ENCODE measurements around the gene KCNJ6. TPM values are rescaled to one million over a fixed set of nuclear protein-coding genes. Genes with fewer than 3 reads are reported as not detected.

Gene KCNJ6
- total RNA-seq, 1 experiment from 2014 or later: not detected

DNA sequence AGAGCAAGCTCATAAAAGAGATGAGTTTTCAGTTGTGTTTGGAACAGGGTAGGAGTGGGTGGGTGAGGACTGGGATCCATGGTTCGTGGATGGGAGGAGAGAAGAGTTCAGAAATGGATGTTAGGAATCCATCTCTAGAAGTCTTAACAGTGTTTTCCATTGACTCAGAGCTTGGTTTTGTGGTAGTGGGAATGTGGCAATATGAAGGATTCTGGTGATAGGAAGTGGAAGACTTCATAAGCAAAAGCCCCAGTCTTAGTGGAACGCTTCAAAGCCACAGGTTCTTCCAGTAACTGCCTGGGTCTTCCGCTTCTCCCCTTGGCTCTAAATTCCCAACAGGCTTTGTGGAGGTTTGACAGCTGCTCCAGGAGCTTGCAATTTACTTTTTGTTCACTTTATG lies 167.9 kb downstream of the KCNJ6 start:
- Mint-ChIP-seq H3K4me1 (ENCODE audit: low read depth, unreplicated experiment) (peaks cover 29% of the 10 kb centered on the region), H3K4me3 (ENCODE audit: unreplicated experiment) (no peak overlapping the region), H3K36me3 (ENCODE audit: insufficient read depth, unreplicated experiment) (no peaks in the 10 kb centered on the region), H3K9me3 (ENCODE audit: unreplicated experiment) (peaks cover 6% of the 10 kb centered on the region), H3K27ac (ENCODE audit: unreplicated experiment) (no peak overlapping the region), H3K27me3 (ENCODE audit: insufficient read depth, unreplicated experiment) (no peaks in the 10 kb centered on the region)
- intact Hi-C loops (cut with micrococcal nuclease; ENCODE audit: unreplicated experiment): no loop called here
- no peak overlapping the region for H3K4me3 ChIP-seq (ENCODE audit: low read depth, low read length)
- TF ChIP-seq, protein P1, sequence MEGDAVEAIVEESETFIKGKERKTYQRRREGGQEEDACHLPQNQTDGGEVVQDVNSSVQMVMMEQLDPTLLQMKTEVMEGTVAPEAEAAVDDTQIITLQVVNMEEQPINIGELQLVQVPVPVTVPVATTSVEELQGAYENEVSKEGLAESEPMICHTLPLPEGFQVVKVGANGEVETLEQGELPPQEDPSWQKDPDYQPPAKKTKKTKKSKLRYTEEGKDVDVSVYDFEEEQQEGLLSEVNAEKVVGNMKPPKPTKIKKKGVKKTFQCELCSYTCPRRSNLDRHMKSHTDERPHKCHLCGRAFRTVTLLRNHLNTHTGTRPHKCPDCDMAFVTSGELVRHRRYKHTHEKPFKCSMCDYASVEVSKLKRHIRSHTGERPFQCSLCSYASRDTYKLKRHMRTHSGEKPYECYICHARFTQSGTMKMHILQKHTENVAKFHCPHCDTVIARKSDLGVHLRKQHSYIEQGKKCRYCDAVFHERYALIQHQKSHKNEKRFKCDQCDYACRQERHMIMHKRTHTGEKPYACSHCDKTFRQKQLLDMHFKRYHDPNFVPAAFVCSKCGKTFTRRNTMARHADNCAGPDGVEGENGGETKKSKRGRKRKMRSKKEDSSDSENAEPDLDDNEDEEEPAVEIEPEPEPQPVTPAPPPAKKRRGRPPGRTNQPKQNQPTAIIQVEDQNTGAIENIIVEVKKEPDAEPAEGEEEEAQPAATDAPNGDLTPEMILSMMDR (IDR thresholded peaks at IDR 0.05; ENCODE audit: insufficient read depth in 1 of 2, low read depth in 1 of 2, low read length in 1 of 2, severe bottlenecking in 1 of 2, unreplicated experiment in 1 of 2): no peak
- H3K4me1 ChIP-seq: peaks cover 20% of the 10 kb centered on the region
- H3K9me3 ChIP-seq: no peaks in the 10 kb centered on the region
- BruUV-seq (replicated peaks): no TSS peak
- POLR2A ChIA-PET: no interaction called here
- CTCF ChIA-PET: no interaction called here
- H3K36me3 ChIP-seq (ENCODE audit: control insufficient read depth, insufficient read depth, low read length): no peaks in the 10 kb centered on the region
- no peaks in the 10 kb centered on the region for H3K27me3 ChIP-seq (replicated peaks; ENCODE audit: control insufficient read depth, insufficient read depth, low read length)
- no peak for DNase-seq

DNA sequence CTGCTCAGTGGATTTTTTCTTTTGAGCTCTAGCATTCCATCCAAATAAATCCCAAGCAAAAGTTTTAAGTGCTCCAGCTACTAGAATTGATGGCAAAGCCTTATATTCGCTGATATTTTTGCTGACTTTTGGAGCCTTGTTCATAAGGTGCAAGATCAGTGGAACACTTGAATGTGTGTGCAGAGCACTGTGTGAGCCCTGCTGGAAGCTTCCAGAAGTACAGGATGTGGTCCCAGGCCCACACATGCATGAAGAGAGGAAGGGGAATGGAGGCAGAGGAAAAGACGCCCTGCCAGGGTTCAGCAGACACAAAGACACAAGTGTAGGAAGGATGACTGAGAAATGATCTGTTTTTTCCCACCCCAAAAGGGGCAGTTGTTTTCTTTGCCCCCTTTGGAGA lies 169.4 kb downstream of the KCNJ6 start:
- no peak overlapping the region for H3K4me3 ChIP-seq (ENCODE audit: low read depth, low read length)
- Mint-ChIP-seq H3K4me3 (ENCODE audit: unreplicated experiment) (no peak overlapping the region), H3K4me1 (ENCODE audit: low read depth, unreplicated experiment) (peaks cover 20% of the 10 kb centered on the region), H3K27ac (ENCODE audit: unreplicated experiment) (no peak overlapping the region), H3K9me3 (ENCODE audit: unreplicated experiment) (peaks cover 1% of the 10 kb centered on the region), H3K27me3 (ENCODE audit: insufficient read depth, unreplicated experiment) (no peaks in the 10 kb centered on the region), H3K36me3 (ENCODE audit: insufficient read depth, unreplicated experiment) (no peaks in the 10 kb centered on the region)
- intact Hi-C loops (cut with micrococcal nuclease; ENCODE audit: unreplicated experiment): no loop called here
- no peak for DNase-seq
- TF ChIP-seq, protein P1 (IDR thresholded peaks at IDR 0.05; ENCODE audit: insufficient read depth in 1 of 2, low read depth in 1 of 2, low read length in 1 of 2, severe bottlenecking in 1 of 2, unreplicated experiment in 1 of 2): no peak
- peaks cover 9% of the 10 kb centered on the region for H3K4me1 ChIP-seq
- no peaks in the 10 kb centered on the region for H3K27me3 ChIP-seq (replicated peaks; ENCODE audit: control insufficient read depth, insufficient read depth, low read length)
- CTCF ChIA-PET: no interaction called here
- POLR2A ChIA-PET: no interaction called here
- no peaks in the 10 kb centered on the region for H3K9me3 ChIP-seq
- no peaks in the 10 kb centered on the region for H3K36me3 ChIP-seq (ENCODE audit: control insufficient read depth, insufficient read depth, low read length)
- BruUV-seq (replicated peaks): no TSS peak

DNA sequence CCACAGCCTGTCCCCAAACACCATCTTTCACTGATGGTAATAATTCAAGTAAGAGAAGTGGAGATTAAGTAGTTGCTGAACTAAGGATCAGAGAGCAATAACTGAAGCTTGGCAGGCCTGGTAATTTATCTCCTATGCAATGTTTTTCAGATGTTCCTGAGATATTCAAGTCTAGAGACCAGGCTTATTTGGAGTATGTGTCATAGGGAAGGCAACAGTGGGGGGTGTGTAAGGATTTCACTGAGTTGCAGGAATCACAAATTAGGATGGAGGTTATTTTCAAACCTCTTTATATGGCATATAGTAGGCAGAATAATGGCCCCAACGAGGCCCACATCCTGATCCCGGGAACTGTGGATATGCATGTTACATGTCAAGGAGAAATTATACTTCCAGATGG lies 171.7 kb downstream of the KCNJ6 start:
- Histone ChIP-seq H3K4me3 (ENCODE audit: low read depth, low read length) (no peak overlapping the region), H3K27me3 (replicated peaks; ENCODE audit: control insufficient read depth, insufficient read depth, low read length) (no peaks in the 10 kb centered on the region), H3K4me1 (no peaks in the 10 kb centered on the region), H3K9me3 (no peaks in the 10 kb centered on the region), H3K36me3 (ENCODE audit: control insufficient read depth, insufficient read depth, low read length) (no peaks in the 10 kb centered on the region)
- Mint-ChIP-seq H3K27ac (ENCODE audit: unreplicated experiment) (no peak overlapping the region), H3K4me1 (ENCODE audit: low read depth, unreplicated experiment) (peaks cover 11% of the 10 kb centered on the region), H3K36me3 (ENCODE audit: insufficient read depth, unreplicated experiment) (no peaks in the 10 kb centered on the region), H3K27me3 (ENCODE audit: insufficient read depth, unreplicated experiment) (peaks cover 4% of the 10 kb centered on the region), H3K9me3 (ENCODE audit: unreplicated experiment) (no peaks in the 10 kb centered on the region), H3K4me3 (ENCODE audit: unreplicated experiment) (no peak overlapping the region)
- intact Hi-C loops (cut with micrococcal nuclease; ENCODE audit: unreplicated experiment): no loop called here
- no peak for DNase-seq
- BruUV-seq (replicated peaks): no TSS peak
- TF ChIP-seq, protein P1 (IDR thresholded peaks at IDR 0.05; ENCODE audit: insufficient read depth in 1 of 2, low read depth in 1 of 2, low read length in 1 of 2, severe bottlenecking in 1 of 2, unreplicated experiment in 1 of 2): no peak
- ChIA-PET CTCF (no interaction called here), POLR2A (no interaction called here)

Measured in Caco-2 (cell line).